B cell (primary cell): ENCODE results near the gene CHST11.

Source experiments
- EZH2 ChIP-seq: IDR thresholded peaks from 2 replicates; pipeline ENCODE4 v1.6.1; 2012; ENCODE audit warnings: borderline replicate concordance, low read depth, mild to moderate bottlenecking, moderate library complexity, low read length; ENCODE audit not compliant: insufficient read depth, poor library complexity, severe bottlenecking
- TF ChIP-seq, protein P1 (sequence below): fragments of 200-600 bp; IDR thresholded peaks from one replicate; pipeline ENCODE4 v1.8.0; 2022; ENCODE audit warnings: antibody characterized with exemption, mild to moderate bottlenecking

GRCh38 chr12:104622928-104623327 is 166.2 kb downstream of the CHST11 start:
- TF ChIP-seq, protein P1, sequence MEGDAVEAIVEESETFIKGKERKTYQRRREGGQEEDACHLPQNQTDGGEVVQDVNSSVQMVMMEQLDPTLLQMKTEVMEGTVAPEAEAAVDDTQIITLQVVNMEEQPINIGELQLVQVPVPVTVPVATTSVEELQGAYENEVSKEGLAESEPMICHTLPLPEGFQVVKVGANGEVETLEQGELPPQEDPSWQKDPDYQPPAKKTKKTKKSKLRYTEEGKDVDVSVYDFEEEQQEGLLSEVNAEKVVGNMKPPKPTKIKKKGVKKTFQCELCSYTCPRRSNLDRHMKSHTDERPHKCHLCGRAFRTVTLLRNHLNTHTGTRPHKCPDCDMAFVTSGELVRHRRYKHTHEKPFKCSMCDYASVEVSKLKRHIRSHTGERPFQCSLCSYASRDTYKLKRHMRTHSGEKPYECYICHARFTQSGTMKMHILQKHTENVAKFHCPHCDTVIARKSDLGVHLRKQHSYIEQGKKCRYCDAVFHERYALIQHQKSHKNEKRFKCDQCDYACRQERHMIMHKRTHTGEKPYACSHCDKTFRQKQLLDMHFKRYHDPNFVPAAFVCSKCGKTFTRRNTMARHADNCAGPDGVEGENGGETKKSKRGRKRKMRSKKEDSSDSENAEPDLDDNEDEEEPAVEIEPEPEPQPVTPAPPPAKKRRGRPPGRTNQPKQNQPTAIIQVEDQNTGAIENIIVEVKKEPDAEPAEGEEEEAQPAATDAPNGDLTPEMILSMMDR = no peak
- TF ChIP-seq EZH2 = no peak
